Frontal cortex (tissue), 4 donors: Measurements from ENCODE around the gene ZNF735. TPM values are rescaled to one million over a fixed set of nuclear protein-coding genes. Genes with fewer than 3 reads are reported as not detected.
"Not testable (repeated sequence)": the region's sequence is repeated elsewhere in the genome, so short reads cannot be mapped to it uniquely, and the experiment has no call there.

ENCODE experiments used
- DNase-seq, 2 donors: peaks; one replicate each; pipeline ENCODE4 v3.0.0; 2012; ENCODE audit warnings: low spot score in 2 of 2
- FAIRE-seq: peaks from 2 replicates; lab custom pipeline; 2012; peaks lifted over from hg19 to GRCh38; lab: Jason Lieb, UNC
- total RNA-seq: library from RNA; depleted of rRNA; stranded (reverse); fragments of >200 nt; gene quantifications from one replicate; pipeline ENCODE4 v1.2.3, GENCODE V29; 2014
- donor health status: control.
- donor health status: control.
- donor health status: control.

The ZNF735 gene
- not detected for total RNA-seq

GRCh38 chr7:64206903-64207302 is at the start of gene ZNF735:
Gene ZNF735 (plus strand): TSS chr7:64207203. CDS start chr7:64207203, 0 bp downstream.
- DNase-seq: no peak
- FAIRE-seq: no peak

GRCh38 chr7:64170974-64171373 is 36.0 kb upstream of the ZNF735 start:
- DNase-seq: not testable (repeated sequence)
- peak; percentile 86 for FAIRE-seq

- FAIRE-seq: no peak
- no peak for DNase-seq
Observed at GRCh38 chr7:64174328-64174727, 32.7 kb upstream of the ZNF735 start.

GRCh38 chr7:64174941-64175340 is 32.1 kb upstream of the ZNF735 start:
- FAIRE-seq (no peak), DNase-seq (no peak)

GRCh38 chr7:64180989-64181388 is 26.0 kb upstream of the ZNF735 start:
- DNase-seq (no peak), FAIRE-seq (no peak)

DNA sequence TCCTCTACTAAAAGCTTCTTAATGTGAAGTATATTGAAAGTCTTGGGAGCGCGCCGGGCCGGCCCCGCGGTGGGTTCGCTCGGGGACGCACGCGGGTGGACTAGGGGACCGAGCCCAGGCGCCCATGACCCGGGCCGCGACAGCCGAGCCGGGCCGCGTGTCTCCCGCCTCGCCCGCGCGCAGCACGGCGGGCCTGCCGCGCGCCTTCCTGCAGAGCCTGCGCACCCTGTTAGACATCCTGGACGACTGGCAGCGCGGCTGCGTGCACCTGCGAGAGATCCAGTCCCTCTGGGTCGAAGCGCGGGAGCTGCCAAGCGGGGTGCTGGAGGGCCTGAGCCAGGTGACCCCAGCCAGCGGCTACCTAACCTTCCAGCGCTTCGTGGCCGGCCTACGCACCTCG is 25.4 kb upstream of the ZNF735 start:
- DNase-seq (no peak), FAIRE-seq (no peak)

DNA sequence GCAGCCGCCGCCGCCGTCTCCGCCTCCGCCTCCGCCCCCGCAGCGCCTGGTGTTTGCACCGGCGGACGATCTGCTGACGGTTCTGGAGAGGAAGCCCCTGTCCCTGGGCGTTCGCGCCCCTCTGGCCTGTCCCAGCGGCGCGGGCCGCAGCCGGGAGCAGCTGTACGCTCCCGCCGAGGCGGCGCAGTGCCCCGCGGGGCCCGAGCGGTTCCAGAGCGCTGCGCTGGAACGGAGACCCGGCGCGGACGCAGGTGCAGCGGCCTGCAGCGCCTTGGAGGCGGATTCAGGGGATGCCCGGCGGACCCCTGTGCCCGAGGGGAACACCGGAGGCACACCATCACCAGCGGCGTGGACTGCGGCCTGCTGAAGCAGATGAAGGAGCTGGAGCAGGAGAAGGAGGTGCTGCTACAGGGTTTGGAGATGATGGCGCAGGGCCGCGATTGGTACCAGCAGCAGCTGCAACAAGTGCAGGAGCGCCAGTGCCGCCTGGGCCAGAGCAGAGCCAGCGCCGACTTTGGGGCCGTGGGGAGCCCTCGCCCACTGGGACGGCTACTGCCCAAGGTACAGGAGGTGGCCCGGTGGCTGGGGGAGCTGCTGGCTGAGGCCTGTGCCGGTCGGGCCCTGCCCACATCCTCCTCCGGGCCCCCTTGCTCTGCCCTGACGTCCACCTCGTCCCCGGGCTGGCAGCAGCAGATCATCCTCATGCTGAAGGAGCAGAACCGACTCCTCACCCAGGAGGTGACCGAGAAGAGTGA is 24.8 kb upstream of the ZNF735 start:
- DNase-seq (no peak), FAIRE-seq (no peak)

DNA sequence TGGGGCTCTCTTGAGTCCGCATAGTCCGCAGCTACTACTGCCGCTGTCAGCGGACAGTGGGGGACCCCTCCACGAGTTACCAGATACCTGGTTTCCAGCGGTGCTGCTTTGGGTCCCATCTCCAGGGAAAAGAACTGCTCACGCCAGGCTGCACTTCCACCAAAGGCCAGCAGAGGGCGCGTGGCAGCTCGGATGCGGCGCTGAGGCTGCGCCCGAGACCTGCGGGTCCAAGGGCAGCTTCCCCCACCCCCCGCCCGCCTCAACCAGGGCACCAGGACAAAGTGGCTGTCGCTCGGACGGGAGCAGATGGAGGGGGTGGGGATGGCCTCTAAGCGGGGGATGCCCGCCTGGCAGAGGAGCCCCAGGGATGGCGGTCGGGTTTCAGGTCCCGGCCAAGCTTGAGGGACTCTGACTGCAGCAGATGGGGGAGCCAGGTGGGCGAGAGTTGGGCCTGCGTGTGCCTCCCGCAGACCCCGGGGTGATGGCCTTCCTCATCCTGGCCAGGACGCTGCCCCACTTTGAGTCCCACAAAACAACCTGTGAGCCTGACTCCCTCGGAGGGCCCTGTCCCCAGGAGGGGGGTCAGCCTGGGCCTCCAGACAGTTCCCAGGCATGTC is 23.8 kb upstream of the ZNF735 start:
- DNase-seq (peak; percentile 20 to 41), FAIRE-seq (no peak)

DNA sequence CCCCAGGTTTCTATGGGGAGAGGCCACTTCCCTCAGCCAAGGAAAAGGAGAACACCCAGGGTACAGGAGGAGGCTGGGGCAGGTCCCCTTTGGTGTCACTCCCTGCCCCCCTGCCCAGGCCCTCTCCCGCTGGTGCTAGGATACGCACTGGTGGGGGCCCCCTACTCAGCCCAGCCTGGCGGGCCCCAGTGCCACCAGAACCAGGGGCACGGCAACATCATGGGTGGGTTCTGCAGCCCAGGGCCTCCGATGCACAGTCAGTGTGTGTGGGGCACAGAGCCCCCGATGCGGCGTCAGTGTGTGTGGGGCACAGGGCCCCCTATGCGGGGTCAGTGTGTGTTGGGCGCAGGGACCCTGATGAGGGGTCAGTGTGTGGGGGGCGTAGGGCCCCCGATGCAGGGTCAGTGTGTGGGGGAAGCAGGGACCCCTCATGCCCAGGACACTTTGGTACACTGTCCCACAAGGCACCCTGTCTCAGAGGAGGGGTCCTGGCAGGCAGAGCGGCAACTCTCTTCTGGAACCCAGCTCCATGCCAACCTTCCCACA is 23.1 kb upstream of the ZNF735 start:
- FAIRE-seq: no peak
- no peak for DNase-seq

DNA sequence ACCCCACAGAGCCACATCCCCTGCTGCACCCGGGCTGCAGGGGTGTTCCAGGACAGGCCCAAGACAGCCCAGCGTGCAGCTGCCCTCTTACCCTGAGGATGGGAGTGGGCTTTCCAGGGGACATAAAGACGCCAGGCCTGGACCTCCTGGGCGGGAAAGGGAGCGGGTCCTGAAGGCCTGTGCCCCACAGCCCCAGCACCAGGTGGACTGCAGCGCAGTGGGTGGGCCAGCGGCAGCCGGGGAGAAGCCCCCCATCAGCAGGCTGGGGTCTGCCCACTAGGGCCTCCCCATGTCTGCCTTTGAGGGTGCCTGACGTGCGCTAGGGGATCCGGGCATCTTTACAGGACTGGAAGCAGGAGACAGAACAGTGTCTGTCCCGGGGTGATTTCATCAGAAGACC is 22.6 kb upstream of the ZNF735 start:
- FAIRE-seq: no peak
- DNase-seq: no peak

GRCh38 chr7:64187408-64187807 is 19.6 kb upstream of the ZNF735 start:
- no peak for FAIRE-seq
- no peak for DNase-seq

GRCh38 chr7:64192148-64192704 is 14.8 kb upstream of the ZNF735 start:
- no peak for FAIRE-seq
- DNase-seq: no peak

GRCh38 chr7:64192775-64193174 is 14.2 kb upstream of the ZNF735 start:
- DNase-seq: no peak
- no peak for FAIRE-seq

- not testable (repeated sequence) for DNase-seq, FAIRE-seq
Observed at GRCh38 chr7:64219710-64220298, 12.8 kb downstream of the ZNF735 start.

GRCh38 chr7:64223366-64223765 is 16.4 kb downstream of the ZNF735 start:
- no peak for FAIRE-seq
- DNase-seq: no peak

DNA sequence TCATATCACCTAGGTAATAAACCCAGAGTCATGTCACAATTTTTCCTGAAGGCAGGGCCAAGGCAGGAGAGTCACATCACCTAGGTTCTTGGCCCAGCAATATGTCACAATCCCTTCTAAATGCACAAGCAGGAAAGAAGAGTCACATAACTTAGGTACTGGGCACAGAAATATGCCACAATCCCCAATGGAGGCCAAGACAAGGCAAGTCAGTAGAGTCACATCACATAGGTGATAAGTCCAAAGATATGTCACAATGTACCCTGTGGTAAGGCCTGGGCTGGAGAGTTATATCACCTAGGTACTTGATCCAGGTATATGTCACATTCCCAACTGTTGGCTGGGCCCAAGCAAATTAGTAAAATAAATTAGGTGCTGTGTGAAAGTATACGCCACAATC is 21.2 kb downstream of the ZNF735 start, which contains the start of gene ZNF679:
TSS of gene ZNF679 (plus strand) at position 301 of the 400 bp plus-strand sequence. CDS start 20,644 bp downstream, outside the sequence.
- not testable (repeated sequence) for DNase-seq

GRCh38 chr7:64266341-64266919 is 59.4 kb downstream of the ZNF735 start:
- DNase-seq: no peak
- no peak for FAIRE-seq

More for the DNA sequence above, 21.2 kb downstream of the ZNF735 start, which contains the start of gene ZNF679:
- FAIRE-seq: not testable (repeated sequence)
